ENCODE results near the gene SRL. TPM values are rescaled to one million over a fixed set of nuclear protein-coding genes. Genes with fewer than 3 reads are reported as not detected.

SRL gene
- total and polyA plus RNA-seq, 2 of the 4 experiments (the other 2 are of a cell fraction), result under 0.01 to 0.14 TPM

DNA sequence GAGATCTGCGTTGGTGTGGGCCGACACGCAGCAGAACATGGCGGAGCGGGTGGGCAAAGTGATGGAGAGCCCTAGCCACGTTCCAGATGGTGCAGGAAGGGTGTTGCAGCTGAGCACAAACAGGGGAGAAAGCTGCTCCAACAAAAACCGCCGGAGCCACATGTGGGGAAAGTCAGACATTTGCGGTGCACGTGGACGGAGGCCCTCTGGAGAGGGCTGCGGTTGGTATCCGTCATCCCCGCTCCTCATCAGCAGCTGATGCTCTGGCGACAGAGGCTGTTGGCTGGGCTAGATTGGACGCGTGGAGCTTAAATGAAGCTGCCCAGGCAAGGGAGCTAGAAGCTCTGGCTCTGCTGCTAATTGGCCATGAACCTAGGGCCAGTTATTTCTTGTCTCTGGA, 82.2 kb downstream of the SRL start:
- WGBS, 2 experiments (ENCODE audit: extremely low coverage in 2 of 2, insufficient read length in 1 of 2), result 82% methylated on average over 12 of the region's 17 CpGs; no CpG with 5 or more reads in 1 of the 2 experiments

More for the DNA sequence above, 82.2 kb downstream of the SRL start:
- Histone ChIP-seq H3K9me1 (ENCODE audit: insufficient read depth, low read length) (no peaks in the 10 kb centered on the region), H4K5ac (ENCODE audit: low read depth, low read length) (no peak overlapping the region), H2BK5ac (ENCODE audit: low read depth, low read length, poor library complexity, severe bottlenecking) (no peak overlapping the region), H3K56ac (ENCODE audit: extremely low read depth, insufficient read depth, low read length) (no peak overlapping the region), H3K79me1 (ENCODE audit: low read depth in 1 of 2, low read length in 2 of 2) (no peaks in the 10 kb centered on the region), H3K9ac (ENCODE audit: low read depth, low read length) (no peak overlapping the region), H3K4ac (ENCODE audit: low read depth, low read length) (no peak overlapping the region), H3K4me2 (ENCODE audit: low read depth, low read length) (no peak overlapping the region), H3K27me3 (ENCODE audit: control insufficient read depth, insufficient read depth, low read length) (peaks cover 11% of the 10 kb centered on the region), H2AK9ac (replicated peaks; ENCODE audit: low read depth, low read length, poor library complexity) (no peak overlapping the region), H4K91ac (ENCODE audit: insufficient read depth, low read depth, low read length) (no peak overlapping the region), H2BK120ac (ENCODE audit: low read depth, low read length) (no peak overlapping the region), H3K9me3 (ENCODE audit: control insufficient read depth, insufficient read depth, low read length) (0 out of 2 replicates have a peak, but pooled peaks cover 2% of the 10 kb centered on the region), H3K4me1 (ENCODE audit: control insufficient read depth, insufficient read depth, low read length) (no peaks in the 10 kb centered on the region), H4K20me1 (ENCODE audit: insufficient read depth, low read length) (no peaks in the 10 kb centered on the region), H2BK20ac (ENCODE audit: low read depth, low read length) (no peak overlapping the region), H3K4me3 (ENCODE audit: insufficient read depth, low read depth, low read length) (no peak overlapping the region), H3K36me3 (ENCODE audit: control insufficient read depth, insufficient read depth, low read length) (no peaks in the 10 kb centered on the region), H2AFZ (replicated peaks; ENCODE audit: low read length, poor library complexity) (no peak overlapping the region), H3K18ac (ENCODE audit: low read depth, low read length) (no peak overlapping the region), H4K8ac (ENCODE audit: low read depth in 2 of 2, low read length in 2 of 2) (no peak overlapping the region), H3K14ac (replicated peaks; ENCODE audit: low read depth, low read length) (no peak overlapping the region), H2BK15ac (ENCODE audit: low read depth, low read length) (no peak overlapping the region), H2AK5ac (ENCODE audit: low read depth, low read length) (no peak overlapping the region), H3K27ac (ENCODE audit: insufficient read depth, low read length) (no peak overlapping the region), H3K23ac (ENCODE audit: low read depth, low read length) (no peak overlapping the region)
- intact Hi-C loops (cut with micrococcal nuclease), result no loop called here
- CTCF ChIA-PET, result no interaction called here
- dilution Hi-C loops (cut with HindIII; ENCODE audit: low sequenced_read_pairs, unreplicated experiment), result no loop called here
- DNase-seq, result no peak
- BruUV-seq (replicated peaks), result no TSS peak
- in situ Hi-C loops (cut with MboI; ENCODE audit: low sequenced_read_pairs), result no loop called here
- ATAC-seq (ENCODE audit: low read depth), result no peak
- no peak for TF ChIP-seq ELK1 (IDR thresholded peaks at IDR 0.05; ENCODE audit: borderline replicate concordance, low read depth, low read length)
- no peak for TF ChIP-seq BHLHE40 (IDR thresholded peaks at IDR 0.05; ENCODE audit: low read depth, low read length)
- TF ChIP-seq CTCF (conservative IDR thresholded peaks at IDR 0.05; ENCODE audit: low read depth, low read length), result no peak
- TF ChIP-seq RFX5 (IDR thresholded peaks at IDR 0.05; ENCODE audit: low read depth, low read length), result no peak
- TF ChIP-seq MAZ (IDR thresholded peaks at IDR 0.05; ENCODE audit: borderline replicate concordance, low read depth, low read length), result no peak
- TF ChIP-seq RCOR1 (IDR thresholded peaks at IDR 0.05; ENCODE audit: insufficient replicate concordance, low read length), result no peak
- TF ChIP-seq RAD21 (IDR thresholded peaks at IDR 0.05; ENCODE audit: low read length), result no peak
- TF ChIP-seq FOS (IDR thresholded peaks at IDR 0.05; ENCODE audit: low read depth, low read length), result no peak
- POLR2A ChIA-PET (ENCODE audit: unreplicated experiment), result no interaction called here
